HG03103 (cell line): ENCODE measurements around the gene TXNL4A.

ENCODE experiments used
- ATAC-seq: cut with Tn5 transposase; IDR thresholded peaks from one replicate; pipeline ENCODE4 v1.9.1; 2021; ENCODE audit warnings: low read depth; ENCODE audit not compliant: unreplicated experiment

TXNL4A gene

DNA sequence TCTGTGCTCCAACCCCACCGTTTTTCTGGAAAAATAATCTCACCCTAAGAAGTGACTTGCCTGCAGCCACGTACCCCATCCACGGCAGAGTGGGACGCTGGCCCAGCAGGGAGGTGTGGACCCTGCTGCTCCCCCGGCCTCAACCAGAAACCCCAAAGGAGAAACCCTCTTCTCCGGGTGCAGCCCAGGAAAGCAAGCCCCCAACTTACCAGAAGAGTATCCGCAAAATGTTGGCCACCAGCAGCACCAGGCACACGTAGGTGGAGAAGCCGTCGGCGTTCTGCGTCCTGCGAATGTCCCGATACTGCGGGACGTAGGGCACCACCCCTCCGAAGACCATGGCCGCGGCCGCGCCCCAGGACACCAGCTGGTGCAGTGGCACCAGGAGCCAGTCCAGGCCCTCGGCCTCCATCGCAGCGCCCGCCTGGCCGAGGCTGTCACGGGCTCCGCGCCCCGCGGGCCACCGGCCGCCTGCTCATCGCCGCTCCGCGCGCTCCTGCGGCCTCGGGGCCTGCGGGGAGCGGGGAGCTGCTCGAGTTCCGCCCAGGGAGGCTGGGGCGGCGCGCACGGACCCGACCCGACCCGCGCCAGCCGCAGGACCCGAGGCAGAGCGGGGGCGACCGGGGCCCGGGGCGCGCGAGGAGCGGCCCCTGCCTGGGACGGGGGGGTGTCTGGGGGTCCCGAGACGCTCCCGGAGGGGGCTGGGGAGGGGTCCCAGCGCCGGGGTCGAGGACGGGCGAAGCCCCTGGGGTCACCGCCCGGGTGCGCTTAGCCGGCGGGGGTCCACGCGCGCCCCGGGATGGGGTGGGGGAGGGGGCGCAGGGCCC, 37.6 kb downstream of the TXNL4A start:
- ATAC-seq: peak; percentile 18

GRCh38 chr18:79949697-79950487, 38.5 kb downstream of the TXNL4A start:
- ATAC-seq: no peak

DNA sequence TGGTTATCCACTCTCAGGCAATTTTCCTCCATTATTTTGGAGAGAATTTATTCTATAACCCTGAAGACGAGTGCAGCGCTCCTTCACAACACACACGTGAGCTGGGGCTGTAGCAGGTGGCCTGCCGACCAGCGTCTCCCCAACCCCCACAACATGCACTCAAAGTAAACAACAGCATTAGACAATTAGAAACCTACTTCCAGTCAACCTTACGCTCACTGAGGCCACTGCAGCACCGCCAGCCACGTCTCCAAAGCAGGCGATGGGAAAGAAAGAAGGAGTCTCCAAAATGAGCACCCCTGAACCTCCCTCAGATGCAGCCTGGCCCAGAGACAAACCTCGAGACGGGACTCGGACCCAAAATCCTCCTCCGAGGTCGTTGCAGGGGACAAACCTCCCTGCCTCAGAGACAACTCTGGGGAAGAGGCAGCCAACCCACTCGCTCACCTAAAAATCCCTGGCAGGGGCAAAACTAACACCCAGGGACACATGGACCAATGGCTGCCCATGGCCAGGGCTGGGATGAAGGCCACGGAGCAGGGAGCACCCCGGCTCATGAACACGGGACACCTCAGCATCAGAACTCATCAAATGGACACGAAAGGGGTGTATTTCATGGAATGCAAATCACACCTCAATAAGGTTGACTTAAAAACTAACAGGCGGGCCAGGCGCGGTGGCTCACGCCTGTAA, 39.5 kb downstream of the TXNL4A start:
- ATAC-seq: no peak

DNA sequence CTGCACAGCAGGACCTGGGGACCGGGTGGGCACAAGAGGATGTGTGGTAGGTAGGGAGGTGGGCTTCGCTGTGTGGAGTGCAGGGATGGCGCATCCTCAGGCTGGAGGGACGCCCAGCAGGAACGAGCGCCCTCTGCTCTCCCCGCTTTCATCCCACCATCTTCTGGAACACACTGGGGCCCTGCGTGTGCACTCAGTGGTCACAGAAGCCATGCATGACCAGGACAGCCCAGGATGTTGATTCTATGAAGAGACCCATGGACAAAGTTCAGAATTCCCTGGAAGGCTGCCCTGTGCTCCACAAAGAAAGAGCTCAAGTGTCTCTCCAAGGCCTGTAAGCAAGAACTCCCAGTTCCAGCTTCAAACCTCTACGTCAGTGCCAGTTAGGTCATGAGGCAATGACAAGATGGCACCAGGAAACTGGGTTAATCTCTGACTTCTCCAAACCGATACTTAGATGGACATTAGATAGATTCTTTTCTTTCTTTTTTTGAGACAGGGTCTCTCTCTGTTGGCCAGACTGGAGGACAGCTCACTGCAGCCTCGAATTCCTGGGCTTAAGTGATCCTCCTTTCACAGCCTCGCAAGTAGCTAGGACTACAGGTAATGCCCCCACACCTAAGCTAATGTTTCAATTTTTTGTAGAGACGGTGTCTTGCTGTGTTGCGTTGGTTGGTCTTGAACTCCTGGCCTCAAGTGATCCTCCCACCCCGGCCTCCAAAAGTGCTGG, 40.3 kb downstream of the TXNL4A start:
- ATAC-seq: no peak

DNA sequence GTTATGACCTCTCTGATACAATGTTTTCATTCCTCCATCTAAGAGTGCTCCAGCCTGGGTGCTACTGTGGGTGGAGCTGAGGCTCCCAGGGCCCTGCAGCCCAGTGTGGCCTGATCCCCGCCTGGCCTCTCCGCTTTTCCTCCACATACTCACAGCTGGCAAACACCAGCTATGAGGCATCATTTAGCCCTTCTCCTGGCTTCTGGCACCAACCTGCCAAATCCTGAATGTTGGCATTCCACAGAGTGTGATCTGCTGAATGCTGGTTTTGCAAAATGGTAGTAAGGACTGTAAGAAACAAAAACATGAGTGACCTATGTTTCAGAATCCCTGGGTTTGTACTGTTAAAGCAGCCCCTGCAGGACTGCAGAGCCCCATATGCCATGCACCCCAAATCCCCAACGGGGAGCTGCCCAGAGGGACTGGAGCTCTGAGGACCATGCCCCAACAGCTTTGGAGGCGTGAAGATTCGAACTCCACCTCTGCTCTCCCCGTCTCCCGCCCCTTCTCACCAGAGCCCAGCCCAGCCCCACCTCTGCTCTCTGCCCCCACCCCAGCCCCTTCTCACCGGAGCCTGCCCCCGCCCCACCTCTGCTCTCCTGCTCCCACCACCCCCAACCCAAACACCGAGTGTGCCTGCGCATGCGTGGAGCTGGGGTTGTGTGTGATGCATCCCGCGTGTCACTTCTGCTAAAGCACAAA, 41.2 kb downstream of the TXNL4A start:
- ATAC-seq: no peak

DNA sequence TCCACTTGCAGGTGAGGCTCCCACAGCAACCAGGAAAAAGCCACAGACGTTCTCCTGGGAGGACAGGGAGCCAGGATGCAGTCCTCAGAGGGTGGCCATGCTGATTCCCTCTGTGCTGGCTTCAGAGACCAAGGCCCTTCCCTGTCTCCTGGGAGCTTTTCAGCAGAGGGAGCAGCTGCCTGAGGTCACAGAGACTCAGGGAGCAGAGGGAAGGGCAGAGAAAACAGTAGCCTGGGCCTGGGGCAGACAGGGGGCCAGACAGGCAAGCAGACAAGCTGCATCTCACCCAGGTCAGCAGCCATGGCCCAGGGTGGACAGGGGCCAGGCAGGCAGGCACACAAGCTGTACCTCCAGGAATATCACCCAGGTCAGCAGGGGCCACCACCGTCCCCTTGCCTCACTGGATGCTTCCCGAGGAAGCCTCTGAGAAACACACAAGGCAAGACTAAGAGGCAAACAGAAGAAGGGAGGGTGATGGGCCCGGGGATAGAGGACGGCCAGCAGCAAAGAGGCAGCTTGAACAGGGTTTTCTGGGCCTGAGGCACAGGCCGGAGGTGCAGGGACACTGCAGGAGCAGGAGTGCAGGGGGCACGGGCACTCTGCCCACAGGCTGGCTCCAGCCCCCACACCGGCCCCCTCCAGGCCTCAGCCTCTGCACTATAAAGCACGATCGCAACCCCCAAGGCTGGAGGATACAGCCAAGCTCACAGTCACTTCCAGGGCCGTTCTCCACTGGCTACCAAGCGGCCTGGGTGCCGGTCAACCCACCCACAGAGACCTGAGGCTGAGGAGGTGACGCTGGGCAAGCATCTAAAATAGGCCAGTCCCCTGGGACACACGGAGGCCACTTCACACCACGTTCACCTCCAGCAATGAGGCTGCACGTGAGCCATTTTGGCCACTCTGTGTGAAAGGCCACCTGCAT, 43.0 kb downstream of the TXNL4A start:
- no peak for ATAC-seq

- ATAC-seq: no peak
These were observed 43.6 kb downstream of the TXNL4A start for GRCh38 chr18:79944746-79945117.

DNA sequence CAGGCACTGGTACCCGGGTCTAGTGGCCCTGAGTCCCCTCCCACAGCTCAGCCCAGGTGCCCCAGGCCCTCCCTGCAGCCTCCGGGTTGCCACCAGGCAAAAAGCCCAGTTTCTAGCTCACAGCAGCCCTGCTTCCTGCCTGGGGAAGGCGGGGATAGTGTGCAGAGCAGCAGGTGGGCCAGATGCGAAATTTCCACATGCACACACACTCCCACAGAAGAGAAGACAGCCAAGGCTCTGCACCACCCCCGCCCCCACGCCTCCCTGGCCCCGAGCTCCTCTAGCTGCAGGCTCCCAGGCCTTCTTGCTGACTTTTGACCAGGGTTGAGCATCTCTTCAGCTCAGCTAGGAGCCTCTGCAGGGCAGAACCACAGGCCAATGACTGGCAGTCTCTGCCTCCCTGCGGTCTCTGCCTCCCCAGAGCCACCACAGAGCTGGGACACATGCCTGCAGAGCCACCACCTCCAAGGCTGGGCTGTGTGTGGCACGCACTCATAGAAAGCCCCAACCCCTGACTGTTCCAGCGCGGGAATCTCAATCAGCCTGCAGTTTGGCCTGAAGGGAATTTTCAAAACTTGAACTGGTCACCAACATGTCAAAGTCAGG, 44.1 kb downstream of the TXNL4A start:
- ATAC-seq: no peak

DNA sequence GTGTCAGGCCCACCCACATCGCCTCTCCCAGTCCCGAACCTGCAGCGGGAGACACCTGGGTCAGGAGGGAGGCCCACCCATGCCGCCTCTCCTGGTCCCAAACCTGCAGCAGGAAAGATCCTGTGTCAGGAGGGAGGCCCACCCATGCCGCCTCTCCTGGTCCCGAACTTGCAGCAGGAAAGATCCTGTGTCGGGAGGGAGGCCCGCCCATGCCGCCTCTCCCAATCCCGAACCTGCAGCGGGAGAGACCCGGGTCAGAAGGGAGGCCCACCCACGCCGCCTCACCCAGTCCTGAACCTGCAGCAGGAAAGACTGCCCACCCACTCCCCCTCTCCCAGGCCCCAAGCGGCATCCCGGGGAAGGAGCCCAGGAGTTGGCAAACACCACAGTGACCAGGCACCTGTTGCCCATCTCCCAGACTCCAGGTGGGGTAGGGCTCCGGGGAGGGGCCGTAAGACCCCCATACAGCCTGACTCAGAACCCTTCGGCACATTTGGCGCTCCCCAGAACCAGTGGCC, 44.7 kb downstream of the TXNL4A start:
- no peak for ATAC-seq

GRCh38 chr18:79942786-79943607, 45.4 kb downstream of the TXNL4A start:
- no peak for ATAC-seq

DNA sequence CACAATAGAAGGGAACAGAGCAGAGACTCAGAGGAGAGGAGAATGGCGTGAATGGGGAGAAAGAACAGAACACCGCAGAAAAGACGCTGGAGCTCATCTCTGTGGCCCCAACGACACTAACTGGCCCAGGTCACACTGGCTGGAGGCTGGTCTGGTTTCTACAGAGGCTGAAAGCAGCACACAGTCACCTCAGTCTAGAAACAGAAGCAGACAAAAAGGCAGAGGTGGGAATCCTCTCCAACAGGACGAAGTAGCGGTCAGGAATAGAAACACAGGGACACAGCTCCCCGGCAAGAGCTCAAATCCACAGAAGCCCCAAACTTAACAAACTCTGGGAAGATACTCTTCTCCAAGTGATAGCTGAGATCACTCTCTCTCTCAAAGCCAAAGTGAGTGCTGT, 46.2 kb downstream of the TXNL4A start:
- ATAC-seq: no peak

GRCh38 chr18:79941473-79942119, 46.8 kb downstream of the TXNL4A start:
- ATAC-seq: no peak

DNA sequence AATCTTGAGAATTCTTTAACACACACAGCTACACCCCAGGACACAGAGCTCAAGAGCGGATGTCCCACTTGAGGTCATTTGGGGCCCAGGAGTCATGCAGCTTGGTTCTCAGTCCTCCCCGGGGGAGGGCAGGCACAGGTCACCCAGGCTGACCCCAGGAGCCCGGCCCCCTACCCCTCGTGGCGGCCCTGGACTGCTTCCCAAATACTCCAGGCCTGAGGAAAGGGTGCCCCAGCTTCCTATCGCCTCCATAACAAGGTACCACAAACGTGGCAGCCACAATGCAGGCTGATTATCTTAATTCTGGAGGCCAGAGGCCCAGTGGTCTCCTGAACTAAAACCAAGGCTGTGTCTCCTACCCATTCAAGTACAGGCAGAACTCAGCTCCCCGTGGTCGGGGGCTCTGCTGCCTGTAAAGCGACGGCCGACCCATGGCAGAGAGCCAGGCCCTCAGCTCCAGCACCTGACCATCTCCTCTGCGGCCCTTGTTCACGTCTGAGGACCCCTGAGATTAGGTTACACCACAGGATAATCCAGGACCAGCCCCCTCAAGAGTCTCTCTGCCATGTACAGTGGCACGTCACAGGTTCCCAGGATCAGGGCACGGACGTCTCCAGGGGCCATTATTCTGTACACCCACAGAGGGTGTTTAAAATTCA, 47.4 kb downstream of the TXNL4A start:
- no peak for ATAC-seq

- ATAC-seq: no peak
These were observed 48.1 kb downstream of the TXNL4A start for GRCh38 chr18:79940126-79940813.

DNA sequence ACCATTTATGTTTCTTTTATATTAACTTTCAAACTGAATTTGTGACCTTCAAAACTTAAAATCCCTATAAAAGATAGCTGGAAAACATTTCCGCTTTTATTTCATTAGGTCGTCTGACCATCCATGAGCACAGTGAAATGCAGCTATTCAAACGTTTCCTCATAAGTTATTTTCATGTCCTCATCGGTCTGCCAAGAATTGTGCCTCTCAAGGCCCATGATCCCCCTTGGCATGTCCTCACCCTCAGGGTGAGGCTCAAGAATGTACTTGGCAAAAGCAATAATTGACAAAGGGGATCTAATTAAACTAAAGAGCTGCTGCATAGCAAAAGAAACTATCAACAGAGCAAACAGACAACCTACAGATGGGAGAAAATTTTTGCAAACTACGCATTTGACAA, 49.3 kb downstream of the TXNL4A start:
- ATAC-seq: no peak

DNA sequence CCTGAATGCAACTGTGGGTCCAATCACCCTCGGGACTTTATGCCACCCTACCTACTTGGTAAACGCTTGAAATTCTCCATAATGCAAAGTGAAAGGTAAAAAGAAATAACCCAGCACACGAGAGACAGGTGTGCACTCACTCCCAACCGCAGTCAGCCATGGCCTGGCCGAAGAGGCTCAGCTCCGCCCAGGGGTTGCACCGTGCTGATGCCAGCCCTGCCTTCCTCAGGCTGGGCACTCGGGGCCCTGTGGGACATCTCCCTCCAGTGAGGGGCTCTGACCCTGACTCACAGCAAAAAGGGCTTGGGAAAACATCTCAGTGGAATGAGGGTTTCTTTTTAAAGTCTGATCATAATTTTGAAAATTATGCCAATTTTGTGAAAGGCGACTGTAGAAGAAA, 50.2 kb downstream of the TXNL4A start:
- ATAC-seq: no peak
